NCI-H345 treated with DMSO at 0.1 percent for 48 hours (cell line): ENCODE measurements around the gene CPTP.

ENCODE experiments used
- DNase-seq: peaks from one replicate; lab custom pipeline; 2025; ENCODE audit not compliant: unreplicated experiment; lab: John Stamatoyannopoulos, UW

CPTP gene

GRCh38 chr1:1317420-1317819 lies 7.2 kb upstream of the CPTP start:
- DNase-seq = no peak

- peak; percentile 32 for DNase-seq
Measured at GRCh38 chr1:1318131-1318652, 6.4 kb upstream of the CPTP start.

GRCh38 chr1:1318777-1319645 lies 5.6 kb upstream of the CPTP start:
- no peak for DNase-seq

- no peak for DNase-seq
Measured at GRCh38 chr1:1319646-1319941, 5.0 kb upstream of the CPTP start.

- no peak for DNase-seq
Measured at GRCh38 chr1:1320666-1321448, 3.7 kb upstream of the CPTP start.

- no peak for DNase-seq
Measured at GRCh38 chr1:1321477-1321876, 3.1 kb upstream of the CPTP start.

- DNase-seq = no peak
Measured at GRCh38 chr1:1322418-1322817, 2.2 kb upstream of the CPTP start.

- no peak for DNase-seq
Measured at GRCh38 chr1:1322952-1323351, 1.6 kb upstream of the CPTP start.

- DNase-seq = no peak
Measured at GRCh38 chr1:1324084-1324523, 498 bp upstream of the CPTP start.

- no peak for DNase-seq
Measured at GRCh38 chr1:1325288-1326074, 879 bp downstream of the CPTP start.

GRCh38 chr1:1326075-1326605 lies 1.5 kb downstream of the CPTP start:
- DNase-seq = no peak

GRCh38 chr1:1327291-1327690 lies 2.7 kb downstream of the CPTP start:
- no peak for DNase-seq

GRCh38 chr1:1328254-1328653 lies 3.7 kb downstream of the CPTP start:
- DNase-seq = no peak

GRCh38 chr1:1329304-1330210 lies 5.0 kb downstream of the CPTP start:
- no peak for DNase-seq

GRCh38 chr1:1330366-1331067 lies 5.9 kb downstream of the CPTP start:
- DNase-seq = no peak

- DNase-seq = no peak
Measured at GRCh38 chr1:1331068-1331965, 6.7 kb downstream of the CPTP start, which contains the start of gene TAS1R3. TAS1R3 (plus strand) TSS chr1:1331280; CDS start chr1:1331346, 66 bp downstream.

GRCh38 chr1:1332031-1332755 lies 7.6 kb downstream of the CPTP start:
- DNase-seq = no peak
